SU-DHL-6 (cell line): ENCODE measurements around the gene STX7.

ENCODE experiments used
- CTCF ChIP-seq: fragments of 200-600 bp; sonication (generic); IDR thresholded peaks from one replicate; pipeline ENCODE4 v1.5.1; 2017; ENCODE audit warnings: antibody characterized with exemption, mild to moderate bottlenecking, low read length, moderate library complexity; ENCODE audit not compliant: insufficient read depth, poor library complexity, severe bottlenecking
- EZH2phosphoT487 ChIP-seq: fragments of 200-600 bp; sonication (generic), shearing (Covaris generic); conservative IDR thresholded peaks from 2 replicates; pipeline ENCODE4 v1.6.1; 2018; ENCODE audit warnings: mild to moderate bottlenecking, antibody characterized with exemption, low read length, moderate library complexity, mixed read lengths

GRCh38 chr6:132443206-132443605 lies 69.7 kb downstream of the STX7 start:
- TF ChIP-seq CTCF (no peak), EZH2phosphoT487 (no peak)
